ENCODE measurements around the gene TMEM175.
A peak's percentile ranks its signal among the peaks of the same experiment; 100 is the strongest.

Gene TMEM175

GRCh38 chr4:931194-931959, 883 bp upstream of the TMEM175 start:
- no peak for TF ChIP-seq CTCF (IDR thresholded peaks at IDR 0.05)

- peak; percentile 34; the same call in 1 of the 2 replicates for TF ChIP-seq CTCF (IDR thresholded peaks at IDR 0.05)
Observed at GRCh38 chr4:932713-933070, 432 bp downstream of the TMEM175 start.

- no peak for TF ChIP-seq CTCF (IDR thresholded peaks at IDR 0.05)
Observed at GRCh38 chr4:945274-946102, 13.2 kb downstream of the TMEM175 start.

- TF ChIP-seq CTCF (IDR thresholded peaks at IDR 0.05) = no peak
Observed at GRCh38 chr4:946103-946450, 13.8 kb downstream of the TMEM175 start.

- no peak for TF ChIP-seq CTCF (IDR thresholded peaks at IDR 0.05)
Observed at GRCh38 chr4:946517-947471, 14.5 kb downstream of the TMEM175 start.

GRCh38 chr4:947491-947971, 15.3 kb downstream of the TMEM175 start:
- TF ChIP-seq CTCF (IDR thresholded peaks at IDR 0.05) = no peak
